GM23338 (cell line): Measurements from ENCODE around the gene CNTNAP2. TPM values are rescaled to one million over a fixed set of nuclear protein-coding genes. Genes with fewer than 3 reads are reported as not detected.

Experiments
- ATAC-seq: fragments of 200-7000 bp; cut with Tn5 transposase; 3 replicates; pipeline ENCODE4 v1.9.1; 2020
- DNase-seq: peaks from one replicate; pipeline ENCODE4 v3.0.0-alpha.2; 2015; ENCODE audit warnings: low spot score
- H2AFZ ChIP-seq: fragments of 200-600 bp; sonication (generic); 2 replicates; pipeline ENCODE4 v1.8.0; 2016; ENCODE audit warnings: antibody characterized with exemption, mild to moderate bottlenecking, moderate library complexity
- H3F3A ChIP-seq: fragments of 200-600 bp; sonication (generic); replicated peaks from 2 replicates; pipeline ENCODE4 v1.8.0; 2017; ENCODE audit warnings: antibody characterized with exemption, mixed run types, low read depth
- H3K27ac ChIP-seq: fragments of 200-600 bp; sonication (generic); 2 replicates; pipeline ENCODE4 v1.6.1; 2016; ENCODE audit warnings: low read depth
- H3K27me3 ChIP-seq: fragments of 200-600 bp; sonication (generic); 2 replicates; pipeline ENCODE4 v1.8.0; 2016; ENCODE audit warnings: mild to moderate bottlenecking, mixed run types, moderate library complexity; ENCODE audit not compliant: insufficient read depth
- H3K36me3 ChIP-seq: fragments of 200-600 bp; sonication (generic); 2 replicates; pipeline ENCODE4 v1.8.0; 2016; ENCODE audit warnings: mild to moderate bottlenecking; ENCODE audit not compliant: insufficient read depth
- H3K4me1 ChIP-seq: fragments of 200-600 bp; sonication (generic); 2 replicates; pipeline ENCODE4 v1.8.0; 2016; ENCODE audit warnings: mild to moderate bottlenecking, moderate library complexity; ENCODE audit not compliant: insufficient read depth
- H3K4me2 ChIP-seq: fragments of 200-600 bp; sonication (generic); 2 replicates; pipeline ENCODE4 v1.7.1; 2017; ENCODE audit warnings: mixed run types
- H3K4me3 ChIP-seq: fragments of 200-600 bp; sonication (generic); 2 replicates; pipeline ENCODE4 v1.6.1; 2016; ENCODE audit warnings: mixed run types
- H3K79me2 ChIP-seq: fragments of 200-600 bp; sonication (generic); replicated peaks from 2 replicates; pipeline ENCODE4 v1.8.0; 2017; ENCODE audit warnings: mild to moderate bottlenecking; ENCODE audit not compliant: insufficient read depth
- H3K9me2 ChIP-seq: fragments of 200-600 bp; sonication (generic); 2 replicates; pipeline ENCODE4 v1.8.0; 2017; ENCODE audit not compliant: insufficient read depth
- H4K20me1 ChIP-seq: fragments of 200-600 bp; sonication (generic); replicated peaks from 2 replicates; pipeline ENCODE4 v1.8.0; 2017; ENCODE audit warnings: mild to moderate bottlenecking; ENCODE audit not compliant: insufficient read depth
- H3K27ac Mint-ChIP-seq: 2 replicates; pipeline ENCODE4 v1.8.0; 2020; ENCODE audit warnings: inconsistent platforms, mild to moderate bottlenecking, moderate library complexity, mixed read lengths
- H3K27me3 Mint-ChIP-seq: 3 replicates; pipeline ENCODE4 v1.8.0; 2022; ENCODE audit warnings: low read depth, mild to moderate bottlenecking, moderate library complexity, mixed read lengths, inconsistent platforms; ENCODE audit not compliant: insufficient read depth, poor library complexity
- H3K36me3 Mint-ChIP-seq: 3 replicates; pipeline ENCODE4 v1.8.0; 2021; ENCODE audit warnings: low read depth, mild to moderate bottlenecking, inconsistent platforms, moderate library complexity, mixed read lengths
- H3K4me1 Mint-ChIP-seq: 3 replicates; pipeline ENCODE4 v1.8.0; 2020; ENCODE audit warnings: mild to moderate bottlenecking, inconsistent platforms, mixed read lengths
- H3K4me3 Mint-ChIP-seq: 3 replicates; pipeline ENCODE4 v1.8.0; 2021; ENCODE audit warnings: moderate library complexity, mild to moderate bottlenecking, inconsistent platforms, mixed read lengths
- H3K9me3 Mint-ChIP-seq: 3 replicates; pipeline ENCODE4 v1.8.0; 2020; ENCODE audit warnings: moderate library complexity, mild to moderate bottlenecking, inconsistent platforms, mixed read lengths
- CREB1 ChIP-seq: fragments of 250-450 bp; sonication (Bioruptor Pico); IDR thresholded peaks from 2 replicates; pipeline ENCODE4 v1.5.0; 2020; ENCODE audit warnings: low read depth, mild to moderate bottlenecking, moderate library complexity
- CTCF ChIP-seq, 2 experiments: fragments of 200-600 bp in 1 of 2; sonication (generic) in 1 of 2; conservative IDR thresholded peaks; 2 replicates each; pipeline versions ENCODE4 v1.5.1 to v1.6.1; 2016 to 2017; ENCODE audit warnings: antibody characterized with exemption in 2 of 2, low read depth in 2 of 2, mild to moderate bottlenecking in 2 of 2, moderate library complexity in 1 of 2
- ETS1 ChIP-seq: IDR thresholded peaks from 2 replicates; pipeline ENCODE4 v1.6.1; 2016; ENCODE audit warnings: antibody characterized with exemption
- EZH2 ChIP-seq: fragments of 200-600 bp; sonication (generic); IDR thresholded peaks from one replicate; pipeline ENCODE4 v1.8.0; 2017; ENCODE audit warnings: antibody characterized with exemption, mild to moderate bottlenecking, low read depth; ENCODE audit not compliant: unreplicated experiment
- EZH2phosphoT487 ChIP-seq: fragments of 200-600 bp; sonication (generic); IDR thresholded peaks from one replicate; pipeline ENCODE4 v1.8.1; 2018; ENCODE audit warnings: antibody characterized with exemption; ENCODE audit not compliant: unreplicated experiment
- JUNB ChIP-seq: IDR thresholded peaks from one replicate; pipeline ENCODE4 v1.6.1; 2016; ENCODE audit warnings: antibody characterized with exemption; ENCODE audit not compliant: unreplicated experiment
- NANOG ChIP-seq: IDR thresholded peaks from 2 replicates; pipeline ENCODE4 v1.6.1; 2016; ENCODE audit warnings: antibody characterized with exemption, borderline replicate concordance
- POLR2AphosphoS5 ChIP-seq: IDR thresholded peaks from 2 replicates; pipeline ENCODE4 v1.6.1; 2016; ENCODE audit warnings: antibody characterized with exemption, low read depth
- REST ChIP-seq: IDR thresholded peaks from one replicate; pipeline ENCODE4 v1.6.1; 2018; ENCODE audit warnings: antibody characterized with exemption; ENCODE audit not compliant: unreplicated experiment
- STAT1 ChIP-seq: IDR thresholded peaks from one replicate; pipeline ENCODE4 v1.6.1; 2016; ENCODE audit warnings: antibody characterized with exemption; ENCODE audit not compliant: unreplicated experiment
- ZNF114 ChIP-seq: fragments of 250-450 bp; sonication (Bioruptor Pico); IDR thresholded peaks from 2 replicates; pipeline ENCODE4 v1.5.0; 2020; ENCODE audit warnings: mild to moderate bottlenecking, moderate library complexity
- ZNF331 ChIP-seq: fragments of 250-450 bp; sonication (Bioruptor Pico); IDR thresholded peaks from 2 replicates; pipeline ENCODE4 v1.5.0; 2020; ENCODE audit warnings: low read depth, mild to moderate bottlenecking, moderate library complexity
- ZNF462 ChIP-seq: fragments of 250-450 bp; sonication (Bioruptor Pico); IDR thresholded peaks from 2 replicates; pipeline ENCODE4 v1.5.0; 2020; ENCODE audit warnings: mild to moderate bottlenecking, moderate library complexity
- polyA plus RNA-seq: library from polyadenylated mRNA; unstranded; fragments of >200 nt; fragmentation: Nextera tagmentation; extraction: Ambion mirVana; gene quantifications from 2 replicates; pipeline ENCODE4 v1.2.1, GENCODE V29; 2016
- total RNA-seq: library from RNA; depleted of rRNA; stranded (reverse); fragments of >200 nt; shearing (Covaris generic); gene quantifications from 2 replicates; pipeline ENCODE4 v1.2.3, GENCODE V29; 2014

Gene CNTNAP2
- total and polyA plus RNA-seq, 2 experiments from 2014 or later = 38.2 to 61.3 TPM

GRCh38 chr7:147465223-147465622 lies 1348.6 kb downstream of the CNTNAP2 start:
- no peak overlapping the region for H2AFZ ChIP-seq
- Mint-ChIP-seq H3K4me3 (no peak overlapping the region), H3K27ac (no peak overlapping the region)

More at GRCh38 chr7:147465223-147465622, 1348.6 kb downstream of the CNTNAP2 start:
- Mint-ChIP-seq H3K27me3 (peaks cover 1% of the 10 kb centered on the region), H3K36me3 (no peaks in the 10 kb centered on the region), H3K9me3 (peaks cover 16% of the 10 kb centered on the region; the same call in 2 of the 3 replicates), H3K4me1 (no peaks in the 10 kb centered on the region)
- no peak overlapping the region for H3K27ac ChIP-seq
- H3K36me3 ChIP-seq = no peaks in the 10 kb centered on the region
- no peaks in the 10 kb centered on the region for H4K20me1 ChIP-seq
- H3K4me2 ChIP-seq = no peak overlapping the region
- no peaks in the 10 kb centered on the region for H3K9me2 ChIP-seq
- H3F3A ChIP-seq = no peaks in the 10 kb centered on the region
- no peaks in the 10 kb centered on the region for H3K27me3 ChIP-seq
- no peak overlapping the region for H3K4me3 ChIP-seq
- no peaks in the 10 kb centered on the region for H3K4me1 ChIP-seq
- TF ChIP-seq ZNF462 (CRISPR knock-in tag) (no peak), CTCF (conservative IDR thresholded peaks at IDR 0.05; ENCODE audit: low read depth in 2 of 2) (no peak), POLR2AphosphoS5 (no peak), EZH2phosphoT487 (no peak), ZNF331 (no peak), REST (no peak), STAT1 (no peak), EZH2 (no peak), ETS1 (no peak), JUNB (no peak), NANOG (no peak), ZNF114 (CRISPR knock-in tag) (no peak), CREB1 (CRISPR knock-in tag) (no peak)
- ATAC-seq = no peak
- no peak for DNase-seq
- no peaks in the 10 kb centered on the region for H3K79me2 ChIP-seq
